SK-N-SH treated with all-trans-retinoic acid at 6 μM for 48 hours (cell line): ENCODE measurements around the gene SMARCC1.

ENCODE experiments used
- ARNTL ChIP-seq: fragments of 450-650 bp; formaldehyde crosslinking; IDR thresholded peaks from 2 replicates; pipeline ENCODE4 v1.5.0; 2020; ENCODE audit warnings: low read depth, mild to moderate bottlenecking, moderate library complexity, borderline replicate concordance
- BACH2 ChIP-seq: fragments of 250-450 bp; sonication (Bioruptor Pico); IDR thresholded peaks from 2 replicates; pipeline ENCODE4 v1.9.0; 2021; ENCODE audit warnings: mild to moderate bottlenecking, borderline replicate concordance
- CREB5 ChIP-seq: fragments of 250-450 bp; sonication (Bioruptor Pico); IDR thresholded peaks from 2 replicates; pipeline ENCODE4 v1.5.1; 2020; ENCODE audit warnings: low read depth, mild to moderate bottlenecking, moderate library complexity
- CSDC2 ChIP-seq: fragments of 250-450 bp; sonication (Bioruptor Pico); IDR thresholded peaks from 2 replicates; pipeline ENCODE4 v1.5.0; 2020; ENCODE audit warnings: mild to moderate bottlenecking, moderate library complexity
- PATZ1 ChIP-seq: fragments of 250-450 bp; sonication (Bioruptor Pico); IDR thresholded peaks from 2 replicates; pipeline ENCODE4 v1.8.0; 2020; ENCODE audit warnings: mild to moderate bottlenecking, moderate library complexity, borderline replicate concordance
- POU6F1 ChIP-seq: fragments of 250-450 bp; sonication (Bioruptor Pico); IDR thresholded peaks from 2 replicates; pipeline ENCODE4 v1.8.0; 2021; ENCODE audit warnings: low read depth, mild to moderate bottlenecking, moderate library complexity, borderline replicate concordance
- SNAI2 ChIP-seq: fragments of 250-450 bp; sonication (Bioruptor Pico); IDR thresholded peaks from 2 replicates; pipeline ENCODE4 v1.5.0; 2020; ENCODE audit warnings: mild to moderate bottlenecking, moderate library complexity
- TCF4 ChIP-seq: fragments of 250-450 bp; sonication (Bioruptor Pico); IDR thresholded peaks from 2 replicates; pipeline ENCODE4 v1.8.0; 2021; ENCODE audit warnings: mild to moderate bottlenecking, moderate library complexity, borderline replicate concordance
- TSHZ2 ChIP-seq: fragments of 250-450 bp; sonication (Bioruptor Pico); IDR thresholded peaks from 2 replicates; pipeline ENCODE4 v1.5.0; 2020; ENCODE audit warnings: mild to moderate bottlenecking, moderate library complexity
- ZFP3 ChIP-seq: fragments of 250-450 bp; sonication (Bioruptor Pico); IDR thresholded peaks from 2 replicates; pipeline ENCODE4 v1.5.0; 2020; ENCODE audit warnings: mild to moderate bottlenecking, moderate library complexity
- ZFP30 ChIP-seq: fragments of 450-650 bp; formaldehyde crosslinking; IDR thresholded peaks from 2 replicates; pipeline ENCODE4 v1.5.0; 2022; ENCODE audit warnings: mild to moderate bottlenecking, moderate library complexity

GRCh38 chr3:47747558-47747957, 34.1 kb downstream of the SMARCC1 start:
- TF ChIP-seq CREB5 (no peak), ZFP30 (CRISPR knock-in tag) (no peak), PATZ1 (no peak), TCF4 (no peak), CSDC2 (no peak), BACH2 (CRISPR knock-in tag) (no peak), TSHZ2 (CRISPR knock-in tag) (no peak), POU6F1 (CRISPR knock-in tag) (no peak), ZFP3 (CRISPR knock-in tag) (no peak), SNAI2 (no peak), ARNTL (CRISPR knock-in tag) (no peak)
